NCI-H2227 treated with DMSO at 0.1 percent for 48 hours (cell line): Measurements from ENCODE around the gene NAV2.
A peak's percentile ranks its signal among the peaks of the same experiment; 100 is the strongest.
"Not testable (repeated sequence)": the region's sequence is repeated elsewhere in the genome, so short reads cannot be mapped to it uniquely, and the experiment has no call there.

Experiments used
- DNase-seq: peaks from one replicate; lab custom pipeline; 2025; lab: John Stamatoyannopoulos, UW

NAV2 gene

DNA sequence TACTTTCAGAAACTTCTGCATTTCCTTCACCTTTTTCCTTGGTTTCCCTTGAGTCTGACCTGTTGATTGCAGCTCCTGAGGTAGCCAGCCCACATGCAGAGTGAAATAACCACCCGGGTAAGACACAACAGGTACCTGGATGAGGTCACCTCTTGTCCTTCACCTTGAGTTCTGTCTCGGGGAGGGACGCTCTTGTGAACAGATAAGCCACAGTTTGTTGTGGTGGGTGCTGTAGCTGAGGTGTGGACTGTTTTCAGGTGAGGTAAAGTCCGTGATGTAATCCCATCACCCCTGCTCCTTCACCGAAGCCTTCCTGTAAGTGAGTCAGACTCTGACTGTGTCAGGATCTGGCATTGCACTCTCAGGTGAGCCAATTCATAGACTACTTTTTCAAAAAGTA is 183.1 kb downstream of the NAV2 start:
- DNase-seq = no peak

DNA sequence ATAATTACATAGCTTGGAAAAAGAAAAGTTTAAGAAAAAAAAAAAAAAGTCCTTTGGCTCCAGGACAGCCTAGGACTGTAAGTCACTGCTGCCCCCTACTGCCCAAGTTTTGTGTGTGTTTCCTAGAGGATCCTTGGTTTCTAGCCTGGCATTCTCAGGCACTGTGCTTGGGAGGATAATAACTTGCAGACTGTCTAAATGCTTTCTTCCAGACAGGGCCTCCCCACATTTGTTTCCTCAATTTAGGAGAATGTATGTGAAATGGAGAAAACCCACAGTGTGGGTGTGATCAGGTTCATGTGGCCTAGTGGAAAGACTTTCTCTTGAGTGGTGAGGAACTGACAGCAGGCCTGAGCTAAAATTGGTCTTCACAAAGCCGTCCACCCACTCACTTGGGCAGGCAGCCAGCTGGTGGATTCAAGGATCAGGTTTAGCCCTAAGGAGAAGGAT is 191.0 kb downstream of the NAV2 start:
- peak; percentile 80 for DNase-seq

DNA sequence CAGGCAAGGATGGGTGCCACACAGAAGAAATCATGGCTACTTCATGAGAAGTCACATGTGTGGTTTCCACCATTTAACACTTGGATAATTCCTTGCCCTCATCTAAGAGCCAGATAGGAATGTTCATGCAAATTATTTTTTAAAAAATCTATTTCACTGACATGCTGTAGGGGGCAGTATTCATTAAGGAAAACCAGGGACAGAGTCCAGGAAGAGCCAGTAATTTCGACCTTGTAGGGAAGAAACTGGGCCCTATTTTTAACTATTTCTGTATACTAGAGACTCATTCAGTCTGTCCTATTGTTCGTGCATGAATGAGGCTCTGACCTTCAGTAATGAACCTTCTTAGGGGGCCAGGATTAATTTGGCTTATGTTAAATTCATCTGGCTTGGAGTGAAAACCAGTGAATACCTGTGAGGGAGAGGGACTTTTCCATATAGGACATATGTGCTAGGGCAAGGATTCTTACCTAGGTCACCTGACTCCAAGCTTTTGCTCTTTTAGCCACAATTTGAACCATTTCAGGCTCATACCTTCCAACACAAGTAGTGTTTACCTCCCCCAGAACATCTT is 192.7 kb downstream of the NAV2 start:
- peak; percentile 78 for DNase-seq

DNA sequence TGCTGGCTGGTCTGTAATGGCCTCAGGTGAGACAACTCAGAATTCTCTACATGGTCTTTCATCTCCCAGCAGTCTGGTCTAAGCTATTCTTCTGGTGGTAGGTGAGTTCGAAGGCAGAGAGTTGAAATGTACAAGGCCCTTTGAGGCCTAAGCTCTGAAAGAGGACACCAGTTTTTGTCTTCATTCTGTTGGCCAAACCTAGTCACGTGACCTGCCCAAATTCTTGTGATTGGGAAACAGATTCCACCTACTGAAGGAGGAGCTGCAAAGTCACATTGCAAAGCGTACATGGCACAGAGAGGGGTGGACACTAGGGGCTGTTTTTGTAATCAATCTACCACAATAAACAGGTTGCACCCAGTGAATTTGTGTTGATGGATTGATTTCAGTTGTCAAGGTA is 193.5 kb downstream of the NAV2 start:
- DNase-seq = no peak

DNA sequence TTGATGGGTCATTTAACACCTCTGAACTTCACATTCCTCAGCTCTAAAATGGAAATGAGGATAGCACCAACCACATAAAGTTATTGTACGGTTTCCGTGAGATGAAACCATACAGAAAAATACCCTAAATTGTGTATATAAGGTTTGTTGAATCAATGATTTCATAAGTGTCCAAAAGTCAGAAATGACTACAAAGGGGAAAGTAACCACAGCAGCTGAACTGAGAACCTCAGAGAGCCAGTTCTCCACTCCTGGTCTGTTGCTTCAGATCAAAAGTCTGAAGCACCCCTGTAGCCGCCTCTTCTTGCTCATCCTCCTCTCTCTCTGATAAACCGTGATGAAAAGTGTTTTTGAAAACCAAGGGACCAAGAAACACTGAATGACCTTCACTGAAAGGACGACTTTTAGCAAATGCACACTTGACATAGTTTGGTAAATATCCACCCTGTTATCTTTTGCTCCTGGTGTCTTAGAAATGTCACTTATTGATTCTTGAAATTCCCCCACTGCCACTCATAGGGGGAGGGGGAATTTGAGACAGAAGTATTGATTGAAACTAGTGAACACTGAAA is 194.5 kb downstream of the NAV2 start:
- DNase-seq = no peak

DNA sequence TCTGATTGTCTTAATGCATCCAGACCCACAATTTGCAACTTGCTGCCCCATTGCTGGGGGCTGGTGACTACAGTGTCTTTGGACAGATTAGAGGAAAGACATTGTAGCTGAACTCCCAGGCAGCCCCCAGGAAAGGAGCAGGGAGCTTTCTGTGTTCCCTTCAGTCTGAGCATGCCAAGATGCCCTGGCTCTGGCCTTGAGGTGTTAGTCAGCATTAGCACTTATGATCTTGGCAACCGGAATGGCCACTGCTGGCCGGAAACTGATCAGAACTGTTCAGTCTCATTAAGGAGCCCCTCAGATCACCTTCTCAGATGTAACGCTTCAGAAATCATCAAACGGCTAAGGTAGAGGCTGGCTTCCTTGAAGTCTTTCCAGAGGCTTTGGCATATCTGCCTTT is 195.2 kb downstream of the NAV2 start:
- DNase-seq = no peak

DNA sequence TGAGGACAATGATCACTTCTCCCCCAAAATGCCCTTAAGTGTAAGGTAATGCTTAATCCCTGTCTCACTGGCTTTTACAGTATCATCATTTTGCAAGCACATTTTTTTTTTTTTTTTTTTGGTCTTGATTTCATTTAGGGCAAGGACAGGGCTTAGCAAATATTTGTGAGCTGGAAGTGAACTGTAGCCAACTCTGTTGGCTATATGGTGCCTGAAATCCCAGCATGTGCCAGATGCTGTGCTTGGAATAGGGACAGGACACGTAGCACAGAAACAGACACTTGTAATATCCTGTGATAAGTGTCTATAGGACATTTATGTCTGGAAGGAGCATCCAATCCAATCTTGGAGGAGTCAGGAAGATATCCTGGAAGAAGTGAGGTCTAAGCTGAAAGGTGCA is 198.3 kb downstream of the NAV2 start:
- no peak for DNase-seq

DNA sequence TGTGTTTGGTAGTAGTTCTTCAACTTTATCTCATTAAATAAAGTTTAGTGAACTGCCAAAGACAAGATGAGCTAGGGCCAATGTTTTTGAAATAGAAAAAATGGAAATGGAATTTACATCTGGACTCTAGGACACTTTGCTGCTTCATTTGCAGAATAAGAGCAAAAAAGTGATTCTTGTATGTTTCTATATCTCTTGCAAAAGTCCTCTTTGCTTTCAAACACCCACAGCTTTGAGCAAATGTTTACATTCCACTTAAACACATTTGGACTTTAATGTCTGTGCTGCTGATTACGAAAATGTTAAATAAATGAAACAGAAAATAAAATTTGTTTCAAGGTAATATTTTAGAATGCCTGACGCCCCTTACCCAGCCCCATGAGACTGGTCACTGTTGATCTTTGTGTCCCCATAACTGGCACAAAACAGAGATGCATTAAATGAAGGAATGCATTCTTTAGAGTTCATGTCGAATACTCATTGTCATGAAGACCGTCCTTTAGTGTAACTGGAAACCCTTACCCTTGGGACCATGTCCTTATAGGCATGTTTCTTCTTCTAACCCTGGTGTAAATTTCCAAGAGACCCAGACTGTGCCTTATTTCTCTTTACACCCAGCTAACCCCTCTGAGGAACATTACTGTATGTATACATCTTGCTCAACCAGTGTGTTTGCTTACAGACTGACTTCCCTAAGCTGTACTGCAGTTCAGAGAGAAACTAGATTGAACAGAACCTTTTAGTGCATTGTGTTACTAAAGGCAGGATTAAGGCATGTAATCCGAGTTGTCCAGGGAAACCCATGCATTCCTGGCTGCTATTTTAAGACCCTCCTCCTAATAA is 199.7 kb downstream of the NAV2 start:
- DNase-seq = no peak

DNA sequence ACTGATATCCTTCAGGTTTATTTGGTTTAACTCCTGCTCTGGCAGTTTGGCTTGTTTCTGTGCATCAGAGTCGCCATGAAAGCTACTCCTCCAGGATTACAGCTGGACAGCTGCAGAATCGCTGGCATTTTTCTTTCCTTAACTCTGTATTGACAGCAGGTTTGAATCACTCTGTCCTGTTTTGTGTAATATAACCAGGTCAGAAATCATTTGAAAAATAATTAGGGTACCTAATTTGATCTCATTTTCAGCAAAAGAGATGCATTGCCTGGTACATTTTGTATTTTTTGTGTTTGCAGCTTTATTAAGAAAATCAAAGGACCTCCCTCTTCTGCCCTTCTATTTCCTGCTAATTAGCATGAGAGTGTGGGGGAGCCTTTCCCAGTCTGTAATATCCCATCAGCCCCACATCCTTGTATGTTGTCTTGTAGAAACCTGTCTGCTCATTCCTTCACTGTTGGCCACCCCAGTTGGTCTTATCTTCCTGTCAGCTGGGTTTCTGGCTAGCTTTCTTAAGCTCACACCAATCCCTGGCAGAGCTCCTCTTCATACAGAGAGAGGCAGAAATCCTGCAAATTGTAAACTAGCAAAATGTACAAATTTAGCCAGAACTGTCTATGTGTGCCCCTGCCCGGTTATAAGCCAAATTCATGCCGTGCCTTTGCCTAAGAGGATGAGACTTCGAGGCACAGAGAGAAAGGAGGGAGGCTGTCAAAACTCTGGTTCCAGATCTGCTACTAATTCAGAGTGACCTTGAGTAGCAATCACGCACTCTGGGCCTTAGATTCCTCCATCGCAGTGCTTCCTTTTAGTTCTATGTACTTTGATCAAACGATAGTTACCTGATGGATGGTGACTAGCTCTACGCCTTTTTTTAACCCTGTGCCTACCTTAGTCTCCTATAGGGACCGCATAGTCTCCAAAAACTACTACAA is 200.6 kb downstream of the NAV2 start:
- no peak for DNase-seq

DNA sequence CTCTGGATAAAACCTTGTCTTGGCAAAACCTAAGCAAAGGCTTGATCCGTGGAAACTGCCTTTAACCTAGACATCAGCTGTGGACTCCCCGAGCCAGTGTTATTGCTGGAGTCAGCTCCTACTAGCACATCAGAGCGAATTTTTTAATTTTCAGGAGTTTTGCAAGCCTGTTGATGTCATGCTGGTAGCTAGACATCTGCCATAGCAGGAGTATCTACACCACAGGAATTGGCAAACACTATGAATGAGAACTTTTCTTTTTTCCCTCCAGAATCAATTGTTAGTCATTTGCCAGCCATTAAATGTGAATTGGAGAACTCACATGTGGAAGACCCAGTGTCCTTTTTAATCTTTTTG is 201.2 kb downstream of the NAV2 start:
- no peak for DNase-seq

DNA sequence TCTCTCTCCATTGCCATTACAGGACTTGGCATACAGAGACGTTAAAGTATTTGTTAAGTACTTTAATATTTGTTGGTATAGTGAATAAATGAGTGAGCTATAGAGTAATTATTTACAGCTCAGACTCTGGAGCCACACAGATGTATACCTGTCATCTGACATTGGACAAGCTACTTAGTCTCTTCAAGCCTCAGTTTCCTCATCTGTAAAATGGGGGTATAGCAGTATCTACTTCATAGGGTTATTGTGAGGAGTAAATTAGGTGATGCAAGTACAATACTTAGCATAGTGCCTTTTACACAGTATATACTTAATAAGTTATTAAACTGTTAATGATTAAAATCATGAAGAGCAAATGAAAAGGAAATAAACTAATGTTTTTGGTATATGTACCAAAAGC is 203.2 kb downstream of the NAV2 start:
- no peak for DNase-seq

DNA sequence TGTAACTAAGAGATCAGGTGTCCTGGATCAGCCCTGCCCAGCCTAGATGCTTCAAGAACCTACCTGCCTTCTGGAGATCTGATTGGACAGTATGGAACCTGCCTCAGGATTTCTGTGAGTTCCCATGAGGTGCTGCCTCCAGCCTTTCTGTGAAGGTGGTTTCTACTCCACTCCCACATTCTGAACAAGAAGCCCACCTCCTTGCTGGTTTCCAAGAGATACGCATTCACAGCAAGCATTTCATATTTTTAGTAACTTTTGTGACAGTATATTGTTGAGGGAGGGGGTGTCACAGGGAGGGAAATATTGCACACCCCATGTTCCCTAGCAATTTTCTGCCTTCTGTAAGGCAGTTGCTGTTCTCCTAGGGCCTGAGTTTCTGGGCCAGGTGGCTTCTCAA is 204.4 kb downstream of the NAV2 start:
- DNase-seq = no peak

DNA sequence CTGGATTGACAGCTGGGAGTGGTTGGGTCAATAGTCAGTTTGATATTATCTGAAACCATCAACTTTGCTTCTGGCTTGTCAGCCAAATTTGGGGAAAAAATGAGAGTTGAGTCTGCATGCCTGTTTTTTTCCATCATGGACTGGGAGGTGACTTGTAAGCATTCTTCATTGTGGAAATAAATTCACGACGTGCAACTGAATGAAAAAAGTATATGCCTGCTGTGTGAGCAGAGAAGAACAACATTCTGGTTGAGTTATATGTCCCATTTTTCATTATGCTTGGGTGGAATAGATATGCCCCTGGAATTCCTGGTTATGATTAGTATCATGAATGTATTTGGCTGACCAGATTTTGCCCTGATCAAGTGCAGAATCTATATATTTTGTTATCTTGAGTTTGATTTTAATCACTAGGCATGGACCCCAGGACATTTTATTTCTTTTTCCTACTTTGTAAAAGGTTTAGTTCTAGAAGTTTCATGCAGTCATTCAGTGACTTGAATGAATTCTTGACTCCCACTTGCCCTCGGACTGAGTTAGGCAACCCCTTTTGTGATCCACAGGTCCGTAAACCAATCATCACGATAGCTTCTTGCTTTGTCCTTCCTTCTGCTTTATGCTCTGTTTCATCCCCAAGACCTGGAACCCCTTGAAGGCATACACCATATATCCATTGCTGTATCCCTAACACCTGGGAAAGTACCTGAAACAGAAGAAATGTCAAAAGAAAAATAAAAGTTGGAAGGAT is 205.8 kb downstream of the NAV2 start:
- no peak for DNase-seq

DNA sequence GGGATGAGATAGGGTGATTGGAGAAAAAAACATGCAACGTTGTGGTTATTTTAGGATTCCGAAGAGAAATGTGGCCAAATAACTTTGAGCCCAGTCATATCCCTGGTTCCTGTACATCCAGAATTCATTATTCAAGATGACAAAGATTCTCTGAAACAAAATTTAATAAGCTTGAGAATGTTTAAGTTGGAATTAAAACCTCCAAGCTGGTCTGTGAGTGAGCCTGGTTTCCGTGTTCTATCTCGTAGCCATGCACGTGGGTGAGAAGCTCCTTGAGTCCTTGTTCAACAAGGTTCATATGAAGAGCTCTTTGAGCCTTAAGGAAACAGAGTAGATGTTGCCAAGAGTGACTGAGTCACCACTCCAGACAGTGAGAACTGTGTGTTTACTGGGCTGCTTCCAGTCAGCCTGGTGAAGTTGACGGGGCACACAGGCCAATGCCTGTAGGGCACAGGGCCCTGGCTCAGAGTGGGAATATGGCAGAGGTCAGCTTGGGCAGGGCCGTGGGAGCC is 206.5 kb downstream of the NAV2 start:
- DNase-seq = no peak

DNA sequence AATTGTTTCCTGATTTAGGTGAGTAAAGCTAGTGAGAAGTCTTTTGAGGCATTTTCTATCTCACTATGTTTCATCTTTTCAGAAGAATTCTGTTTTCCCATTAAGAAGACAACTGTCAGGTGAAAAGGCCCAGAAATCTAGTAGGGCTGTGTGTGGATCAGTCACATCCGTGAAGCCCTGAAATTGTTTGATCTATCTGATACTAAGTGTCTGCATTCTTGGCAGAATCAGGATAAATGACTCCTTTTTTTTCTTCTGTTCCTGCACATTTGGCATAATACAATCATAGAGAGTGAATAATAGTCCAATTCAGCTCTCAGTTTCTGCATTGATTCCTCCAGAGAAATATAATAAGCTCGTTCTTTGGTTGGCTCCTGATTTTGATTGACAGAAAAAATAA is 208.3 kb downstream of the NAV2 start:
- no peak for DNase-seq

DNA sequence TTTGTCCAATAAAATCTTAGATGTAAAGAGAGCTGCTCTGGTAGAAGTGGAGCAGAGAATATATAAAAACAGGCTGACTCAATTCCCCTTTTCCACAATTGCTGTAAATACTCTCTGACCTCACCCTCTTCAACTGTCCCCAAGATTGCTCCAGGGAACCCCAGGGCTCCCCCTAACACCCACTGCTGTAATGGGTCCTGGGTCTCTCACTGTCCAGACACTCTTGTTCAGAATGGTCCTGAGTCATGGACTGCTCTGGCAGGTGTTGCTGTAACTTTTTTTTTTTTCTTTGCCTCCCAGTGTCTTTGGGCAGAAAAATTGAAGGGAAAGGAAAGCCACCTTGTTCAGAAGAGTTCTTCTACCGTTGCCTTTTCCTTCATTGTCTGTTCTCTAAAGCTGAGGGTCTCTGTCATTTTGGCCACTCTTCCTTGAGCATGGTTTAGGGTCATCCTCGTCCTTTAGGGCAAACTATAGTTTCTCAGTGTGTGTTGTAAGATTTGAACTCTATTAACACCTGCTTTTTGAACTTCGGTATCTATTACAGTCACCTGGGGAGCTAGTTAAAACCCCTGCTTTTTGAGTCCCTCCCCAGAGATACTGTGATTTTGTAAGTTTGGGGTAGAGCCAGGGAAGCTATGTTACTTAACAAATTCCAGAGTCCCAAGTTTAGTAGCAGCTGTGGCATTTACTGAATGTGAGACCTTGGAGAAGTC is 209.5 kb downstream of the NAV2 start:
- DNase-seq = no peak

DNA sequence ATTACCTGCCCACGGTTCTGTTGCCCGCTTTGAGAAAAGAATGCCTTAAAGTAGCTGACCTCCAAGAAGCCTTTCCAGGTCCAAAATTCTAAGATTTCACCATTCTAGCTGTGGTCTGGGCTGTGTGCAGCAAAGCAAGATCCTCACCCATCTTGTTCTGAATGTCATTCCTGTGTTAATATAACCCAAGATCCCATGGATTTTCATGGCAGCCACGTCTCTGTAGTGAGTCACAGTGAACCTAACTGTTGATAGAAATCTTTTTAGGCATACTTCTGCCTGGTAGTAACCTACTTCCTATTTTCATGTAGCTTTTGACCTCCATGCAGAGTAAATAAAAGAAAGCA is 210.0 kb downstream of the NAV2 start:
- DNase-seq = no peak

DNA sequence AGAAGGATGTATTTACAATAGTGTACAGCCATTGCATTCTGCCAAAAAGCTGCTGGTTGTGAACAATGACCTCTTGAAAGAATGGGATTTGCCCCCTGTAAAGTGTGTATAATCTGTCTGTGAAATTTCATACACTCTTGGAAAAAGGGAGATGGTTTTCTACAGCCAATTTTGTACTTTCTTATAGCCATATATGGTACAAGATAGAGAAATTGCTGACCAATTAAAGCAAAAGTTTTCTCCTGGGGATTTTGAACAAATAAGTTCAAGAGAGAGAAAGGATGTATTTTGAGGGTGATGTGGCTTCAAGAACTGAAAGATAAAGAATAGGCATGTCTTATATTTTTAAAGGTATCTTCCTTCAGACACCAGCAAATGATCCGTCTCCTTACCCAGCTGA is 211.0 kb downstream of the NAV2 start:
- no peak for DNase-seq

DNA sequence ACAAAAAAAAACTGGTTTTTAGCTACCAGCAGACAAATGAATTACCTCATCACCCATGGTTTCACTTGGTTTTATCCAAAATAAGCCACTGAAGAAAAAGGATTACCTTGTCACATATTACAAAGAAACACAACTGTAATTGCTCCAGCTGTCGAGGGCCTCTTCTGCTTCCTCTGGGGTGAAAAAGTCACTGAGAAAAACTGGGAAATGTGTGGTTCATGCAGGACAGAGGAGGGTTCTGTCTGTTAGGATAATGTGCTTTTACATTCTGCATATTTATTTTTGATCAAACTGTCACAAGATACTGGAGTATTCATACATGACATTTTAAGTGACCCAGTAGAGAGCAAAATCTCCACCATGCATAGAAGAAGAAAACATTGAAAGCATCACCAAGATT is 211.7 kb downstream of the NAV2 start:
- no peak for DNase-seq

DNA sequence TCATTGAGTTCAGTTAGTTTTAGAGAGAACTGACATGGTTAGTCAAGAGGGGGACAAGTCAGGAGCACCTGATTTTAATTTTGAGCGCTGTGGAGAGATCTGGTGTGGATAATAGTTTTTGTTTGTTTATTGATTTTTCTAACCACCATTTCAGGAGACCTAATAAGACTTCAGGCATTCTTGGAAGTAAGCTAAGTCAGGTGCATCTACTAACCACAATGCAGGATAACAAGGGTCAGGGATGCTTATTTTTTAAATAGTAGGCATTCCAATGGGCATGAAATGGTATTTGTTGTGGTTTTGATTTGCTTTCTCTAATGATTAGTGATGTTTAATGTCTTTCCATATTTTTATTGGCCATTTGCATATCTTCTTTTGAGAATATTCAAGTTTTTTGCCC is 212.1 kb downstream of the NAV2 start:
- no peak for DNase-seq

DNA sequence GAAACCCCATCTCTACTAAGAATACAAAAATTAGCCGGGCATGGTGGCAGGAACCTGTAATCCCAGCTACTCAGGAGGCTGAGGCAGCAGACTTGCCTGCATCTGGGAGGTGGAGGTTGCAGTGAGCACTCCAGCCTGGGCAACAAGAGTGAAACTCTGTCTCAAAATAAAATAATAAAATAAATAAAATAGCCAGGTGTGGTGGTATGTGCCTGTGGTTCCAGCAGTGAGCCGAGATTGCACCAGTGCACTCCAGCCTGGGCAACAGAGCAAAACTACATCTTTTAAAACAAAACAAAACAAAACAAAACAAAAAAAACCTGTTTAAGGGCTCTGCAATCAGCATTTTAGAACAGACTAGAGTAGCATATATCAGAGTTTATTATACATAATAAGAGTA is 214.8 kb downstream of the NAV2 start:
- DNase-seq = not testable (repeated sequence)
